NCI-H128 (cell line): ENCODE results near the gene NPS.

Experiments used
- DNase-seq: peaks from one replicate; lab custom pipeline; 2025; ENCODE audit not compliant: unreplicated experiment; lab: John Stamatoyannopoulos, UW

NPS gene, protein sequence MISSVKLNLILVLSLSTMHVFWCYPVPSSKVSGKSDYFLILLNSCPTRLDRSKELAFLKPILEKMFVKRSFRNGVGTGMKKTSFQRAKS

GRCh38 chr10:127549009-127549408 is at the start of gene NPS:
NPS (plus strand) TSS chr10:127549309; CDS start chr10:127549369, 60 bp downstream.
- DNase-seq: no peak

DNA sequence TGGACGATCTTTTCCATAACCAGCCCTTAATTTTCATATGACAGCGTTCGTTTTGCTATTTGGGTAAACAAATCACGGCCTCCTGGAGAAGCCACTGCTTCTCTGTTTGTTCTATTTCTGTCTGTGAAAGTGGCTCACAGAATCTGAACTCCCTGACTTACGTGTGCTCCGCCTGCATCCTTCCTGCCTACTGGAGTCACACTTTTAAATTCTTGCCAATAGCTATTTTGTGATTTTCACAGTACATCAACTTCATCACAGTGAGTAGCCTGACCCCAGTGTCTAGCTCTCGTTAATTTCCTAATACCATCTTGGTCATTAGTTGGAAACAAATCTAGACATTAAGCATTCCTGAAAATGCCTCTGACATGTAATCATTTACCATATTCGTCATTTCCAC is 49.0 kb upstream of the NPS start:
- DNase-seq: no peak

- DNase-seq: no peak
These were observed 43.0 kb upstream of the NPS start for GRCh38 chr10:127506094-127506493.

DNA sequence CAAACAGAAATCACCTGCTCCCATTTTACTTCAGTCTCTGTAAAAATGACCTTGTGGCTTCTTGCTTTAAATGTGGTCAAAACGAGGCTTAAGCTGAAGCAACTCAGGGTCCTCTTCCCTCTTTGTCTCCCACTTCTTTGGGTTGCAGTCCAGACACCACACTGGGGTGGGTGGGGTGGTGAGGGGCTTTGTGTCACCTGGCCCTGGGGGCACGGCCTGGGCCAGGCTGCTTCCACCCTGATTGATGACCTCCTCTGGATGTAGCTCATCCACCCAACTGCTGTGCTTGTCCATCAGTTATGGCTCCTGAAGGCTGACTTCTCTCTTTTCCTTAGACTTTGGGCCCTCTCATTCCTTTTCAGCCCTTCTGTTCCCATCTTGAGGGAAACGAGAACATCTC is 26.8 kb upstream of the NPS start:
- no peak for DNase-seq

DNA sequence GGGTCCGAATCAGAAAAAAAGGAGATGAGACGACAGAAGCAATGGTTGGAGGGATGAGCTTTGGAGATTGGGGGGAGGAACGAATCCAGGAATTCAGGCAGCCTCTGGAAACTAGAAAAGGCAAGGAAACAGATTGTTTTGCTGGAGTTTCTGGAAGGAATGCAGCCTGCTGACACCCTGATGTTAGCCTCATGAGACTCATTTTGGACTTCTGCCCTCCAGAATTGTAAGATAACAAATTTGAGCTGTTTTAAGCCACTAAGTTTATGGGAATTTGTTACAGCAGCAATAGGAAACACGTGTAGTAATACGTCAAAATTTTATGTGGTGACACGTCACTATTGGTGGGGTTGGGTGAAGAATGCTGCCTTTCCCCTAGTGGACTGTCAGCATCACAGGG is 25.6 kb upstream of the NPS start:
- no peak for DNase-seq

GRCh38 chr10:127524229-127524628 is 24.9 kb upstream of the NPS start:
- no peak for DNase-seq

GRCh38 chr10:127524908-127525665 is 24.0 kb upstream of the NPS start:
- DNase-seq: no peak

- no peak for DNase-seq
These were observed 23.4 kb upstream of the NPS start for GRCh38 chr10:127525686-127526085.

DNA sequence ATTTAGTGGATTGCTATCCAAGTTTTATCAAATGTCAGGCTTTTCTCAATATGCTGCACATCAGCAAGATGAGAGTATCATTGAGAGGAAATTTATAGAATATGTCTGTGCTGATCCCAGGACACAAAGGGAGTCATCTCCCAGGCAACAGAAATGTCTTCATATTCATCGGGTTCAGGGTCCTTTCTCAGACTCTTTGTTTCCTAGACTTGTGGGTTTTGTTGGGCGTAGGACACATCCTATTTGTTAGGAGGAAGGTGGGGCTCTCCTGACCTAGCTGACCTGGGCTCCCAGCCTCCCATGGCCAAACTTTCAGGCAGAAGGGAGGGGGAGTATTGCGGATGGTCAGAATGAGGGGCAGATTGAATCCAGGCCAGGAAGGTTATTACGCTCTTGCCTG is 22.9 kb upstream of the NPS start:
- DNase-seq: no peak

GRCh38 chr10:127527320-127527719 is 21.8 kb upstream of the NPS start:
- DNase-seq: no peak

DNA sequence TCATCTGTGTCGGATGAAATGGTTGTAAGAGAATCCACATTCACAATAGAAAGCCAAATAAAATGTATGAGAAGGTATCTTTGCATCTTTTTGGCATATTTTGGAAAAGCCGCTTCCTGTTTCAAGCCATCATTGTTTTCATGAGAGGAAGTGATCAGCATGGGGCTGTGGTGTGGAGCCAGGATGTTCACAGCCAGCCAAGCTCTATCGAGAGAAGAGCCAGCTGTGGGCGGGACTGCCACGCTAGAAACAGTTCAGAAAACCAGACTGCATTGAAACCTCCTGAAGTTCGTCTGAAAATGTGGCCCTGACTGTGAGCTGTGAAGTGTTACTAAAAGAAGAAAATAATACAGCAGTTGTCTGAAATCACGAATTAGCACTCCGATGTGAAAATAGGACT is 21.2 kb upstream of the NPS start:
- DNase-seq: no peak

GRCh38 chr10:127532193-127532592 is 16.9 kb upstream of the NPS start:
- DNase-seq: no peak

DNA sequence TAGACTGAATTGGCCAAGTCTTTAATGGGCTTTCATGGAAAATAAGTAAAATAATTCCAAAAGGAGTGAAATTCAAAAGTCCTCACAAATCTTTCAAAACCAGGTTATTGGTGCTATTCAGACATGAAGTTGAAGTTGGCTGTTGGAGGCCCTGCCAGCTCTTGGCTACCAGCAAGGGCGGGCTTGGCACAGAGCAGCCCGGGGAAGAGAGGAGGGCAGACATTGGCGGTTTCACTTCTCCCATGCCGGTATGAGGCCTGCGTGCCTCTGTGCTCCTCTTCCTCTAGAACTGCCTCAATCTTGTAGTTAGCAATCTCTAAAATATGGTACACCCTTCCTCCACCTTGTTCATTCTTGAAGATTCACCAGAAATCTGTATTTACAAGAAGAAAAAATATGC is 16.4 kb upstream of the NPS start:
- no peak for DNase-seq

DNA sequence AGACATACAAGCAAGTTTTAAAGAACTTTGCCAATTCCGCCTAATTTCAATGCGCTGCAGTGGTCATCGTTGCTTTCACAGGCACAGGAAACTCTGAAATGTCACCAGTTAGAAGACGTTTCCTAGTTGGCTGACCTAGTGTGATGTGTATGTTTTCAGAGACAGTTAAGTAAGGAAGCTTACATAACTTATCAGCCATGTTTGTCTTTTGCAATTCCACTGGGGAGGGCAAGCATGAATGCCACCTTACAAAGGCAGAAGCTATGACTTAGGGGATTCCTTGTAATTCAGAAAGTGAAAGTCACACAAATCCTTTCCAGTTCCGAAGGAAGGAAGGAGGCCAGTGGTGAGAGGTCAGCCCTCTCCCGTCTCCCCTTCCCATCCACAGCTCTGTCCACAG is 15.0 kb upstream of the NPS start:
- no peak for DNase-seq

DNA sequence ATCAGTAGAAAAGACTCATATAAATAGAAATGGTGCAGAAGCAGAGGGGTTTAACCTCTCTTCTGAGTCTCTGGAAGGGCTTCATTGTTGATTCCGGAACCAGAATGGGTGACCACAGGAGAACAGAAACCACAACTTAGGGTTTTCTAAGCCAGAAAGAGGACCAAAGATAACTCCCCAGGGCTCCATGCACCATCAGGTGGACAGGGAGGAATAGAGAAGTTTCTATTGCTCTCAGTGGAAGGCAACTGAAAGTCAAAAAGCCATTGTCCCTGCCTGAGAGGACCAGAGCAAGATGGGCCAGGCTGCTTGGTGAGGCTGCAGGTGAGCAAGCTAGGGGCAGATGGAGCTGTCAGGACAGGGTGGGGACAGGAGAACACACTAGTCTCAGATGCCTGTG is 14.6 kb upstream of the NPS start:
- DNase-seq: no peak

GRCh38 chr10:127535802-127536515 is 13.2 kb upstream of the NPS start:
- DNase-seq: no peak

GRCh38 chr10:127536972-127537760 is 11.9 kb upstream of the NPS start:
- no peak for DNase-seq

- DNase-seq: no peak
These were observed 11.2 kb upstream of the NPS start for GRCh38 chr10:127537924-127538323.

GRCh38 chr10:127548022-127548421 is 1.1 kb upstream of the NPS start:
- no peak for DNase-seq

DNA sequence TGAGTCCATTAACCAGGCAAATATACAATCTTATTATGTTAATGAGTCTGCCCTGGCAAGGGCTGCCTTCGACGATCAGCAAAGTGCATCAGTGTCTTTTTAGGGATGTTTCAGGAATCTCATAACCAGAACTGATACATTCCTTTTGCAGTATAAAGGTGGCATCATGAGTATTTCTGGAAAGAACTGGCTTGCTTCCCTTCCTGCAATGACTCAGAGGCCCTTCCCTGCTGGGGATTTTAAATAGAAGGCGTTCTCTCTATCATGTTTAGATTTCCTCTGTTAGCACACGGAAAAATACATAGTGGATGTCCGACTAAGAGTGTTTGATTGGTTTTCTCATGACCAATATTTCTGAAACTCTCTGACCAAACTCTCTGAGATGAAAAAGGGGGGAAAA is 1.8 kb downstream of the NPS start:
- no peak for DNase-seq

DNA sequence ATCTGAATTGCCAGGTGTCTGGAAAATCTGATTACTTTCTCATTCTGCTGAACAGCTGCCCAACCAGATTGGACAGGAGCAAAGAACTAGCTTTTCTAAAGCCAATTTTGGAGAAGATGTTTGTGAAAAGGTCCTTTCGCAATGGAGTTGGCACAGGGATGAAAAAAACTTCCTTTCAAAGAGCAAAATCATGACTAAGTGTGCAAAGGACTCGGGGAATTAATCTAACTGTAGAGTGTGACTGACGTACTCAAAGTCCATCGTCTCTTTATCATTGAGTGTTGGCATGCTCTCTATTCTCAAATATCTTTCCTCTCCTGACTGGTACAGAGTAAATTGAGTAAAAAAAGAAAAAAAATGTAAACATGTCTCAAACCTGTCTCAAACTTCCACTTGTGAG is 3.3 kb downstream of the NPS start:
- DNase-seq: no peak

GRCh38 chr10:127553417-127553816 is 4.3 kb downstream of the NPS start:
- no peak for DNase-seq
